Keratinocyte (primary cell): ENCODE data around the gene ABCB11. TPM values are rescaled to one million over a fixed set of nuclear protein-coding genes. Genes with fewer than 3 reads are reported as not detected.

Source experiments
- DNase-seq: peaks from one replicate; pipeline ENCODE4 v3.0.0-alpha.2; 2011; ENCODE audit warnings: low read depth, missing footprints, low spot score
- FAIRE-seq: peaks from 2 replicates; lab custom pipeline; 2011; peaks lifted over from hg19 to GRCh38; lab: Jason Lieb, UNC
- H2AFZ ChIP-seq: 2 replicates; pipeline ENCODE4 v1.6.0; 2012; ENCODE audit warnings: low read length, control low read depth, inconsistent platforms; ENCODE audit not compliant: control insufficient read depth
- H3K27ac ChIP-seq: 2 replicates; pipeline ENCODE4 v1.5.1; 2011; ENCODE audit warnings: low read length; ENCODE audit not compliant: control insufficient read depth, insufficient read depth
- H3K27me3 ChIP-seq: 3 replicates; pipeline ENCODE4 v1.6.0; 2011; ENCODE audit warnings: low read length; ENCODE audit not compliant: control insufficient read depth, insufficient read depth; ENCODE audit errors: extremely low read depth
- H3K36me3 ChIP-seq, 2 experiments: 2 replicates in 1 of 2; 3 replicates in 1 of 2; pipeline ENCODE4 v1.5.1; 2011; ENCODE audit warnings: low read length in 2 of 2, mild to moderate bottlenecking in 1 of 2; ENCODE audit not compliant: control insufficient read depth in 2 of 2, insufficient read depth in 2 of 2; ENCODE audit errors: extremely low read depth in 1 of 2
- H3K4me1 ChIP-seq: 3 replicates; pipeline ENCODE4 v1.5.1; 2011; ENCODE audit warnings: low read length; ENCODE audit not compliant: control insufficient read depth, insufficient read depth; ENCODE audit errors: extremely low read depth
- H3K4me2 ChIP-seq: 3 replicates; pipeline ENCODE4 v1.6.0; 2011; ENCODE audit warnings: low read depth, low read length; ENCODE audit not compliant: control insufficient read depth, insufficient read depth; ENCODE audit errors: extremely low read depth
- H3K4me3 ChIP-seq, 3 experiments: fragments of 200-600 bp in 1 of 3; sonication (generic) in 1 of 3; 2 replicates in 2 of 3; 3 replicates in 1 of 3; pipeline ENCODE4 v1.5.1; 2011 to 2016; ENCODE audit warnings: low read length in 3 of 3, mild to moderate bottlenecking in 3 of 3, control low read depth in 2 of 3, inconsistent platforms in 1 of 3, low read depth in 1 of 3, mixed read lengths in 1 of 3, mixed run types in 1 of 3, moderate library complexity in 1 of 3; ENCODE audit not compliant: control insufficient read depth in 2 of 3, insufficient read depth in 2 of 3; ENCODE audit errors: extremely low read depth in 1 of 3
- H3K79me2 ChIP-seq: 2 replicates; pipeline ENCODE4 v1.6.0; 2012; ENCODE audit warnings: low read length; ENCODE audit not compliant: control insufficient read depth, insufficient read depth
- H3K9ac ChIP-seq: 3 replicates; pipeline ENCODE4 v1.6.0; 2011; ENCODE audit warnings: low read length; ENCODE audit not compliant: control insufficient read depth, insufficient read depth; ENCODE audit errors: extremely low read depth
- H3K9me1 ChIP-seq: 3 replicates; pipeline ENCODE4 v1.6.0; 2011; ENCODE audit warnings: low read length; ENCODE audit not compliant: control insufficient read depth, insufficient read depth; ENCODE audit errors: extremely low read depth
- H3K9me3 ChIP-seq: 2 replicates; pipeline ENCODE4 v1.5.1; 2012; ENCODE audit warnings: low read depth, low read length; ENCODE audit not compliant: control insufficient read depth
- H4K20me1 ChIP-seq: 3 replicates; pipeline ENCODE4 v1.6.0; 2011; ENCODE audit warnings: low read length; ENCODE audit not compliant: control insufficient read depth, insufficient read depth; ENCODE audit errors: extremely low read depth
- CTCF ChIP-seq, 3 experiments: IDR thresholded peaks in 1 of 3; conservative IDR thresholded peaks in 1 of 3; optimal IDR thresholded peaks in 1 of 3; 2 replicates in 2 of 3; 3 replicates in 1 of 3; pipeline versions ENCODE3 to v1.5.1; 2011; ENCODE audit warnings: low read length in 3 of 3, mild to moderate bottlenecking in 3 of 3, moderate library complexity in 2 of 3, control low read depth in 1 of 3, inconsistent platforms in 1 of 3; ENCODE audit not compliant: insufficient read depth in 2 of 3; ENCODE audit errors: extremely low read depth in 1 of 3
- EZH2 ChIP-seq: IDR thresholded peaks from one replicate; pipeline ENCODE4 v1.6.1; 2012; ENCODE audit warnings: inconsistent platforms, mild to moderate bottlenecking, low read length, moderate library complexity
- dilution Hi-C: fragments of 300-500 bp; cut with MboI; formaldehyde crosslinking; loops from one replicate; pipeline ENCODE4 v1.7.0; 2020; ENCODE audit warnings: low sequenced_read_pairs; ENCODE audit not compliant: extremely low pct_ligation_motif_present
- polyA plus RNA-seq, 5 experiments: library from polyadenylated mRNA; depleted of rRNA in 3 of 5; stranded (reverse) in 3 of 5; stranded (forward) in 1 of 5; unstranded in 1 of 5; fragments of >200 nt; gene quantifications; 1 replicate in 1 of 5; 2 replicates in 3 of 5; 3 replicates in 1 of 5; pipeline versions ENCODE4 v1.2.1 to v1.2.3, GENCODE V29; 2011 to 2012; ENCODE audit warnings: missing spikeins in 2 of 5, low read depth in 1 of 5, low replicate concordance in 1 of 5

Gene ABCB11
- polyA plus RNA-seq, 1 donor (not counting 4 experiments of a cell fraction or from before 2014, with no cell fraction given) = 0.03 TPM

GRCh38 chr2:169042856-169043255 lies 11.7 kb upstream of the ABCB11 start:
- FAIRE-seq = peak; percentile 9
- Histone ChIP-seq H3K36me3 (no peaks in the 10 kb centered on the region), H3K27me3 (no peaks in the 10 kb centered on the region), H3K79me2 (no peaks in the 10 kb centered on the region), H3K27ac (no peak overlapping the region), H2AFZ (no peak overlapping the region), H3K4me2 (no peak overlapping the region), H3K9ac (no peak overlapping the region), H4K20me1 (no peaks in the 10 kb centered on the region), H3K4me1 (peaks cover 31% of the 10 kb centered on the region), H3K9me1 (no peaks in the 10 kb centered on the region), H3K9me3 (peaks cover 3% of the 10 kb centered on the region), H3K4me3 (no peak overlapping the region)
- dilution Hi-C loops = no loop called here
- TF ChIP-seq CTCF (optimal IDR thresholded peaks at IDR 0.05 in 1 of 3, IDR thresholded peaks at IDR 0.05 in 1 of 3, conservative IDR thresholded peaks at IDR 0.05 in 1 of 3; ENCODE audit: extremely low read depth in 1 of 3, insufficient read depth in 2 of 3, low read length in 3 of 3) = no peak
- TF ChIP-seq EZH2 = no peak
- no peak for DNase-seq

GRCh38 chr2:169041594-169041993 lies 10.5 kb upstream of the ABCB11 start:
- H3K9me3 ChIP-seq = peaks cover 3% of the 10 kb centered on the region
- H3K79me2 ChIP-seq = no peaks in the 10 kb centered on the region
- H3K27ac ChIP-seq = no peak overlapping the region
- H3K9me1 ChIP-seq = no peaks in the 10 kb centered on the region
- no peaks in the 10 kb centered on the region for H3K27me3 ChIP-seq
- H4K20me1 ChIP-seq = no peaks in the 10 kb centered on the region
- dilution Hi-C loops = no loop called here
- no peaks in the 10 kb centered on the region for H3K36me3 ChIP-seq
- DNase-seq (no peak), FAIRE-seq (no peak)
- no peak overlapping the region for H2AFZ ChIP-seq
- H3K9ac ChIP-seq = no peak overlapping the region
- no peak for TF ChIP-seq CTCF (optimal IDR thresholded peaks at IDR 0.05 in 1 of 3, IDR thresholded peaks at IDR 0.05 in 1 of 3, conservative IDR thresholded peaks at IDR 0.05 in 1 of 3; ENCODE audit: extremely low read depth in 1 of 3, insufficient read depth in 2 of 3, low read length in 3 of 3)
- TF ChIP-seq EZH2 = no peak
- peaks cover 20% of the 10 kb centered on the region for H3K4me1 ChIP-seq
- no peak overlapping the region for H3K4me3 ChIP-seq
- H3K4me2 ChIP-seq = no peak overlapping the region
